ENCODE data around the gene GPR157.
A peak's percentile ranks its signal among the peaks of the same experiment; 100 is the strongest.
"Not testable (repeated sequence)": the region's sequence is repeated elsewhere in the genome, so short reads cannot be mapped to it uniquely, and the experiment has no call there.

Gene GPR157

DNA sequence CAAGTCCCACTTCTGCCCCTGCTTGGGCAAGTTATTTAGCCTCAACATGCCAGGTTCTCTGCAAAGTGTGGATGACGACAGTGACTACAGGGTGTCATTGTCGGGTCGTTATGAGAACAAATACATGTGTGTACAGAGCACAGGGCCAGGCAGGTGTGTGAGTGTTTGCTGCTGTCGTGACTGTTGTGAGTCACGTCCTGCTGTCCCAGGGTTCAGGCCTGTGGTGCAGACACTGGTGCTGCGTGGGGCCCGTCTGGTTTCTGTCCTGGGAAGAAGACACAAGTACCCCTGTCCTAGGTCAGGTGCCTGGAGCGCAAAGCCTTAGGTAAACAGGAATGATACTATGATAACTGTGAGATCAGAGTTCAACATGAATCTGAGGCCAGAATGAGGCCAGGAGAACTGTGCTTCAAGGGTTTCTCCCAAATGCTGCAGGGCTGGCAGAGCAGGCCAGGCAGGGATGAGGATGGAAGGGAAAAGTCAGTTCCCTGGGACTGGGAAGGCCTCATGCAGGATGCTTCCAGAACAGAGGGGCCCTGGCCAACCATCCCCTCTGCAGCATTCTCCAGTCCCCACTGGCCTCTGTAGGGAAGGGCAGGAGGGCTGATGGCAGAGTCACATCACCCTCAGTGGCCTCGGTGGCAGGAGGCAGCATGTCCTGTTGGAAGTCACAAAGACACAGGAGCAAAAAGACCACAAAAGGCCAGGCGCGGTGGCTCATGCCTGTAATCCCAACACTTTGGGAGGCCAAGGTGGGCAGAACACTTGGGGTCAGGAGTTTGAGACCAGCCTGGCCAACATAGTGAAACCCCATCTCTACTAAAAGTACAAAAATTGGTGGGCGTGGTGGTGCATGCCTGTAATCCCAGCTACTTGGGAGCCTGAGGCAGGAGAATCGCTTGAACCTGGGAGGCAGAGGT lies 15.7 kb downstream of the GPR157 start:
- DNase-seq, result no peak

DNA sequence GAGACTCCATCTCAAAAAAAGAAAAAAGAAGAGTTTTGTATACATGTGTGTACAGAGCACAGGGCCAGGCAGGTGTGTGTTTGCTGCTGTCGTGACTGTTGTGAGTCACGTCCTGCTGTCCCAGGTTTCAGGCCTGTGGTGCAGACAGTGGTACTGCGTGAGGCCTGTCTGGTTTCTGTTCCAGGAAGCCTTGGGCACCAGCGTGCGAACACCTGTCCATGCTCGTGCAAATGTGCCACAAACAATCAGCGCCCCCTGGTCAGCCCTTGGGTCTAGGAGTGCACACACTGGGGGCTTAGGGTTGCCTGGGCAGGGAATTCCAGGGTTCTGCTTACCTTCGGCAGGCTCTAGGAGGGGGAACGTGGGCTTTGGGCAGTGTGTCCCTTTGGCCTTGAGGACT lies 16.9 kb downstream of the GPR157 start:
- DNase-seq, result no peak

DNA sequence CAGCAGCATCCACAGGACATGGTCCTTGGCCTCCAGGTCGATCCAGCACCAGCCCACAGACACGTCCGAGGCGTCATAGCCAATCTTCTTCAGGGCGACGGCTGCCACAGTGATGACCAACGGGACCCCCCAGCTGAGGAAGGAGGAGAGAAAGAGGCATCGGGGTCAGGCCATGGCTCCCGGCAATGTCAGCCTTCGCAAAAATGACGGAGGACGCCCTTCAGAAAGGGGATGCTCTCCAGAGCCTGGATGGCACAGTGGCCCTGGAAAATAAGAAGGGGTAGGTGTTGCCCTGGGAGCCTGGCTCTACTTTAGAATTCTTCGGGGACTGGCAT lies 17.6 kb downstream of the GPR157 start:
- no peak for DNase-seq

DNA sequence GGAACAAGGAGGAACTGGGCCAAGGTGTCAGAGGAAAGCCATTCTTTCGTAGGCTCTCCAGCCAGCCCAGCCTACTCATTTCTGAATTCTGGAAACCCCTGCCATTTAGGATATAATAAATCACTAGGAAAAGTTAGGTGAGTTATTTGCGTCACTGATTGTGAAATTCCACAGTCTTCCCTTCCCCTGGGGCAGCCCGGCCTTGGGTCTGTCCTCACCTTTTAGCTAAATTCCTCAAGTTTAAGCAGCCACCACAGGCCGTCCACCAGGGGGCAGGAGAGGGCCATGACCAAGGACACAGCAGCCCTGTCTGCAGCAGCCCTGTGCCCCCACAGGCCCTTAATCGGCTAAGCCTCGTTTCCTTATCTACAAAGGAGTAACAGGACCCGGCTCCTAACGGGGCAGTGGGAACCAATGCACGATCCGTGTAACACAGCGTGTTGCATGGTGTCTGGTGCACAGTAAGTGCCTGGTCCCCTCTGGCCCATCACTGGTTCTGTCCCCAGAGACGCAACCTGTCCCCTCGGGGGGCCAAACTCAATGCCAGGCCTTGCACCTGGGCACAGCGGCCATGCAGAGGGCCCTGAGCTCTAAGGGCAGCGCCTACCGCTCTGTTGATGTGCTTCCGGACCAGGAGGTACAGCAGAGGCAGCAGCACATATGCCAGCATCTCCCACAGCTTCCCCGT lies 18.1 kb downstream of the GPR157 start:
- peak; percentile 78 for DNase-seq

DNA sequence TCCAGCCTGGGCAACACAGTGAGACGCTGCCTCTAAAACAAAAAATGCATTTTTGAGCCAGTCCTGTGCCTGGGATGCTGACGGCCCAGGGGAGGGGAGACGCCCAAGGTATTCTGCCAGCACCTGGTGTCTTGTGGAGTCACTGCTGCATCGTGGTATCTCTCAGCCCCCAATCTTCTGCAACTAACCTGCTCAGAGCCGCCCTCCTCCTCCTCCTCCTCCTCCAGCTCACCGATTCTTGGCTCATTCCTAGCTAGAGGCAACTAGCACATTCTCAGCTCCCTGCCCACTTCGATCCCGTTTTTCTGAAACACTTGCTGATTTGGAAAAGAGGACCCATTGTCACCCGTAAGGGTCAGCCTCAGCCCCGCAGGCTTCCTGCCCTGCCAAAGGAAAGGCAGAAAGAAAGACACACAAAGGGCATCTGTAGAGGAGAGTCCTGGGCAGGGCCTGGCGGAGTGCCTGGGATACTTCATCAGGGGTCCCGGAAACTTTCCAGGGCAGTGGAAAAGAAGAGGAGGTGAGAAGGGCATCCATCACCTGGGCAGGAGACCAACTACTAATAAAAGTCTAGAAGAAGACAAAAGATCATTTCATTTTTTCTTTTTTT lies 20.7 kb downstream of the GPR157 start:
- DNase-seq, result no peak

DNA sequence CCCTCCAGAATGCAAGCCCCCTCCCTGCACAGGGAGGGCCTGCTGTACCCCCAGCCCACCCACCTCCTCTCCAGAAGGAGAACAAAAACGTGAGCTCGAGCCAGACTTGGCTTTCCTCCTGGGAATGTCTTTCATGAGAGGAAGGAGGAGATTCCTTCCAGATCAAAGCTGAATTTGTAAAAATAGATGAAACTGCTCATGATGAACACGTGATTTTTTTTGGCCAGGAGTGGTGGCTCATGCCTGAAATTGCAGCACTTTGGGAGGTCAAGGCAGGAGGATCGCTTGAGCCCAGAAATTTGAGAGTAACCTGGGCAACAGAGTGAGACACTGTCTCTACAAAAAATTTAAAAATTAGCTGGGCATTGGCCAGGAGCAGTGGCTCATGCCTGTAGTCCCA lies 21.8 kb downstream of the GPR157 start:
- DNase-seq, result no peak

DNA sequence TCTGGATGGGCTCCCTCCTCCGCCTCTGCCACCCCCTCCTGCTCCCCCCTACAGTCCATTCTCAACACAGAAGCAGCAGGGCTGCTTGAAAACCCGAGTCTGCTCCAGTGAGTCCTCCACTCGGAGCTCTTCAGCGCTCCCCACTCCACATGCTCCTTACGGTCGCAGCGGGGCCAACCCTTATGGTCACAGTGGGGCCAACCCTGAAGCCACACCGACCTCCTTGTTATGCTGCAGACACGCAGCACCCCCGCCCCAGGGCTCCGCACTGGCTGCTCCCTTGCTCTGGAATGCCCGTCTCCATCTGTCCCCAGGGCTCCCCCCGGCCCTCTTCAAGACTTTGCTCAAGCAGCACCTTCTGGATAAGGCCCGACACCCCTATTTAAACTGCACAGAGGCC lies 22.6 kb downstream of the GPR157 start:
- DNase-seq, result no peak

DNA sequence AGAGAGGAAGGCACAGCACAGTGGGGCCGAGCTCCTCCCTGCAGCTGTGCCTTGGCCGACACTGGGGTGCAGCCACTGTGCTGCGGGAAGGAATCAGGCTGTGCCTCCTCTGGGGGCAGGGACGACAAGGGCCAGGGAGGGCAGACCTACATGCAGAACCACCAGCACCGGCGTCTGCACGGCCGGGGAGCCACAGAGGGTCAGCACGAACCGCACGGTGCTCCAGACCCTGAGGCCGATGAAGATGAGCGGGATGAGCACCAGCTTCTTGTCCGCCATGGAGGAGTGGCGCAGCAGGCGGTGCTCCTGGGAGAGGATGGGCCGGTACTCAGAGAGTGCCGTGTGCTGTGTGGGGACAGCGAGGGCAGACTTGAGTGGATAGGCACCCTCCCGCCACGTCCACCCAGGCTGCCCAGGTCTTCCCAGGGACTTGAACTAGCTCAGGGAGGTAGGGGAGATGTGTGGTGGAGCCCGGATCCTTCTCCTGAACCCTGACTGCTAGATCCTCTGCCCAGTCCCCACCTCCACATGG lies 23.5 kb downstream of the GPR157 start:
- no peak for DNase-seq

DNA sequence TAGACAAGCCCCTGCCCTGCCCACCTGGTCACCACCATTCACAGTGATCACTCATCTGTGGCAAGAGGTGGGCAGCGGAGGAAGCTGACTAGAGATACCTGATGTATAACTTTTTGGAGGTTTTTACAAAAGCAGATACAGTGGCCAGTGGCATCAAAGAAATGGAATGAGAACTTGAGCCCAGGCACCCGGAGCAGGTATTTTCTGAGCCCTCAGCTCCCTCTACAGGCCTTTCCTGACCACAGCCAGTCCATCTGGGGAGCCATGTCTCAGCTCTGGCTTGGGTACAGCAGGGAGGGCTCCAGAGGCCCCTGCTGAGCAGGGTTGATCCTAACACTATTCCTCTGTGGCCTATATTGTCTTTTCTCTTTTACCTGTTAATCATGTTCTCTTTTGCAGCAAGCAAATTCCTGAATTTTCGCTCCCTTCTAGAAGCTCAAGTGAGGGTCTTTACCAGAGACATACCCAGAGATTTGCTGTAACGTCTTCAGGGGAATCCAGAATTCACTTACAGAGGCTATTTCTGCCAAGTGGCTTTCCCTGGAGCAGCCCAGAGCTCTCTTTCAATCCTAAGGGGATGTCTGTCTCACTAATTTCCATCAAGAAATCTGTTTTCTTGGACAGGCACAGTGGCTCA lies 27.3 kb downstream of the GPR157 start:
- peak; percentile 41 for DNase-seq

DNA sequence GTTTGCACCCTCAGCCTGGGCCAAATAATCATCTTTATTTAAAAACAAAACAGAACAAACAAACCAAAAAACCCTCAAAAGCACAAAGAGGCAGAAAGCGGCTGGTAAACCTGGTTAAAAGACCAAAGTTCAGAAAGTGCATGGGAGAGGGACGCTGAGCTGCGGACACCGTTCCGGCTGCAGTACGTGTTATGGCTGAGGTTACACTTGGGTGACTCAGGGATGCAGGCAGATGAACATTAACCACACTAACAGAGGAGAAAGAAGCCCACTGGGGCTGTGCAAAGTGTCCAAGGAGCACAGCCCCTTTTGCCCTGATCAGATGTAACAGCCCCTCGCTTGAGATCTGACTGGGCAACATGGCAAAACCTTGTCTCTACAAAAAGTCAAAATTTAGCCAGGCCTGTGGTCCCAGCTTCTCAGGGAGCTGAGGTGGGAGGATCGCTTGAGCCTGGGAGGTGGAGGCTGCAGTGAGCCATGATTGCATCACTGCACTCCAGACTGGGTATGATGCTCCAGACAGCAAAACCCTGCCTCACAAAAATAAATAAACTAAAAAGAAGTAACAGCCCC lies 28.3 kb downstream of the GPR157 start:
- no peak for DNase-seq

DNA sequence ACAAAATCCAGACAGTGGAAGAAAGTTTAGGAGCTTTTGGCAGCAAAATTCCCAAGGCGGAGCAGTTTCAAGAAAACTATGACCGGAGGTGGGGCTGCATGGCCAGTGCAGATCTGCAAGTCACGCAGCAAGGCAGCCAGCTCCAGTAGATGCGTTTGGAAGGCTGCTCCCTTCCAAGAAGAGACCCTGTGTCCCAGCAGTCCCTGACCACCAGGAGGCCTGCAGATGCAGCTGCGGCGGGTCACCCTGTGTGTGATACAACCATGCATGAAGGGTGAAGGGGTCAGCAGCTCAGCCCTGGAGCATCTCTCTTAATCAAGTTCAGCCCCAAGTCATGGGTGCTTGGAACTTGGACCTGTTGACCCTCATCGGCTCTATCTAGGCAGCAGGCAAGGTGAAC lies 29.3 kb downstream of the GPR157 start:
- no peak for DNase-seq

DNA sequence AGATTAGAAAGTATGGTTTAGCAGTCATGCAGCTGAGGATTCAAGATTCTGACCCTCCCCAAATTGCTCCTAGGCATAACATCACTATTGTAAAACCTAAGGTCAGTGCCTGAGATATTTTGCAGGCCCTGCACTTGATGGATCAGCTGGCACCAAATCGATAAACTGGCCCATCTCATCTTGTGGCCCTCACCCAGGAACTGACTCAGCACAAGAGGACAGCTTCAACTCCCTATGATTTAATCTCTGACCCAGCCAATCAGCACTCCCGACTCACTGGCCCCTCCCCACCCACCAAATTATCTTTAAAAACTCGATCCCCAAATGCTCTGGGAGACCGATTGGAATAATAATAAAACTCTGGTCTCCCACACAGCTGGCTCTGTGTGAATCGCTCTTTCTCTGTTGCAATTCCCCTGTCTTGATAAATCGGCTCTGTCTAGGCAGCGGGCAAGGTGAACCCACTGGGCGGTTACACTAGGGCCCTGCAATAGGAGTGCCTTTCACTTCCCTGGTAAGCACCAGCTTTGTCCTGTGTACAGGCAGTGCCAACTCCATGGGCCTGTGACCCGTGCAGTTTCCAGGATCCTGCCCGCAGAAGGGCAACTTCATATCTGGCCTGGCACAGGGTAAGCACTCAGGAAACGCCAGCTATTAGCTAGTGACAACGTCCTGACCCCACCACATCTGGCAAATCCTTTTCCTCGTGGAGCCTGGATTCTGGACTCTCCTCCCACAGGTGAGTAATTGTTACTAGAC lies 30.8 kb downstream of the GPR157 start:
- no peak for DNase-seq

DNA sequence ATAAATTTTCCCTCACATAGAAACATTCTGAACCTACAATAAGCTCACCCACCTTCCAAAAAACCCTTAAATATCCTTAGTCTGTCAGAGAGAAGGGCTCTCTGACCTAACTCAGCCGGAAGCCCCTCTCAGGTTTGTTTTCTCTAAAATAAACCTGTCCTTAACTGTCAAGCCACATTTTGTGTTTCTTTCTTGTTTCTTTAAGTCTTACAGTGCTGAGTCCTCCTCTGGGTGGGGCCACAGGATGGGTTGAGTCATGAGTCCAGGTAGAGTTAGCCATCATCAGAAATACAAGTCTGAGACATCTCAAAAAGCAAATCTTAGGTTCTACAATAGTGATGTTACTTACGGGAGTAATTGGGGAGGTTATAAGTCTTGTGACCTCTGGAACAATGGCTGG lies 33.1 kb downstream of the GPR157 start:
- DNase-seq, result no peak

DNA sequence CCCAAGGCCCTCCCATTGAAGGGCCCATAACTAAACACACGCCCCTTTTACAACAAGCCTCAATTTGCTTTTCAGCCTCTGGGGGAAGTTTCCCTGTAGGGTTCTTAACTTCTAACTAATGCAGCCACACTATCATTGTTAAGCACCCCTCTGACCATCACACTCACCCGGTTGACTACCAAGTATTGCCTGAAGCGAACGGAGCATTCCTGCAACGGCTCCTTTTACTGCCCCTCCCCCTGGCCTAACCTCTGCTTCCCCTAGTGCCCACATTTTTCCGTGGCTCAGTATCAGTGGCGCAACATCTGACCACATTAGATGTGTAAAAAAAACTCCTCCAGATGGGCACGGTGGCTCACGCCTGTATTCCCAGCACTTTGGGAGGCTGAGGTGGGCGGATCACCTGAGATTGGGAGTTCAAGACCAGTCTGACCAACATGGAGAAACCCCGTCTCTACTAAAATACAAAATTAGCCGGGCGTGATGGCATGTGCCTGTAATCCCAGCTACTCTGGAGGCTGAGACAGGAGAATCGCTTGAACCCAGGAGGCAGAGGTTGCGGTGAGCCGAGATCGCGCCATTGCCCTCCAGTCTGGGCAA lies 34.8 kb downstream of the GPR157 start:
- DNase-seq, result not testable (repeated sequence)

DNA sequence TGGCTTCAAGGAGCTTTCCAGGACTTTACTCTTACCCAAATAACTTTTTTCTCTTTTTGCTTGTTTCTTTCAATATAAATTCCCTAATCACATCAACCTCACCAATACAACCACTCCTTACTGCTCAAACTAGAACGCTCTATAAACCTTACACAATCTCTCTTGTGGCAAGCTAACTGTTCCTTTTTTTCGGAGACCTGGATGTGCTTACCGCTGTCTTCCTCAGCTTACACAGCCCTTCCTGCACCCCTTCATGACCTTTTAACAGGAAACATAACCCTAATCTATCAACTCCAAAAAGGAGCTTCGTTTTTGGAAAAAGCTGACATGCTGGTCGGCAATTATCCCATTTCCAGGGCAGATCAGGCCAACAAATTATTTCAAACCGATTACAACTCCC lies 35.3 kb downstream of the GPR157 start:
- DNase-seq, result no peak

DNA sequence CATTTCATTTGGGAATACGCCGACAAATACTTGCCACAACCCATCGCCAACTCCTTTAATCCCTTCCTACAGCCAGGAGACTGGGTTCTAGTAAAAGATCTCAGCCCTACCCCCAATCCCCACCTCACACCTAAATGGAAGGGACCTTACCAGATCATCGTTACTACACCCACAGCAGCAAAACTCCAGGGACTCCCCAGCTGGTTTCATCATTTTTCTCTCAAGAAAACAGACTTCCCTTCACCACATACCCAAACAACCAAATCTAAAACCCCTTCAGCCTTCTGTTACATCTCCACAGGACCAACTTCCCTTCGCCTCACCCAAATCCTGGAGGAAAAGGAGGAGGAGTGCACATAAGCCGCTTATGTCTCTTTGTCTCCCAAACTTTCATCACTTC lies 35.8 kb downstream of the GPR157 start:
- DNase-seq, result no peak

DNA sequence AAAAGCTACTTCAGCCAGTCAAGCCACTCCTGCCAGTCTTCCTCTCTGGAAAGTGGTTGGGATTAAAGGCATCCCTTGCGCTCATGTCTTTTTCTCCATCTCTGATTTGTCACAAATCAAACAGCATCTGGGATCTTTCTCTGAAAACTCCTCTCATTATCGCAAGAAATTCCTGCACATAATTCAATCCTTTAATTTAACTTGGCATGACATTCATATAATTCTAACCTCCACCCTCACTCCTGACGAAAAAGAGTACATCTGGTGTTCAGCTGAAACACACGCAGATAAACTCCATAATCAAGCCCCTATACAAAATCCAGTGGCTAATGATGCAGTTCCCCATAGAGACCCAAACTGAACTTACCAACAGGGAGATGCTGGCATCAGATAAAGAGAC lies 40.1 kb downstream of the GPR157 start:
- DNase-seq, result no peak

DNA sequence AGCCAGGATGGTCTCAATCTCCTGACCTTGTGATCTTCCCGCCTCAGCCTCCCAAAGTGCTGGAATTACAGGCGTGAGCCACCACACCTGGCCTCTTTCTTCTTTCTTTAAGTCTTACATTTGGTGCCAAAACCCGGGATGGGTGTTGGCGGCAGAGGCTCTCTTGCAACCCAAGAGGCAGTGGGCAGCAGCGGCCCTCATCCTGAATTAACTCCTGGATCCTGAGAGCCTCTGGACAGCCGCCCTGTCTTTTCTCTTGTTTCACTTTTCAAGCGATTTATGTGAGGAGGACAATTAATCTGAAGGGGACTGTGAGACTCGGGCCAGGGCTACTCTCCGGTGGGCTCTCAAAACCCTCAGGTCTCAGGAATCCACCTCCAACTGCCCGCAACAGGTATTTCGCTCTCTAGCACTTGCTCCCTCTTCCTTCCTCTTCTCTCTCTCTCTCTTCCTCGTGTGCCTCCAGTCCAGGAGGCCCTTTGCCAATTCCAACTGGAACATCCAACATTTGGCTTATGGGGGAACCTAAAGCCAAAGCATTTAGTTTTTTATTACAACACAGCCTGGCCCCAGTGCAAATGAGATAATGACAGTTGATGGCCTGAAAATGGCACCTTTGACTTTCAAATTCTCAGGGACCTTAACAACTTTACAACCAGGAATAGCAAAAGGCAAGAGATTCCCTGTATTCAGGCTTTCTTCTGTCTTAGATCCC lies 41.3 kb downstream of the GPR157 start:
- no peak for DNase-seq

DNA sequence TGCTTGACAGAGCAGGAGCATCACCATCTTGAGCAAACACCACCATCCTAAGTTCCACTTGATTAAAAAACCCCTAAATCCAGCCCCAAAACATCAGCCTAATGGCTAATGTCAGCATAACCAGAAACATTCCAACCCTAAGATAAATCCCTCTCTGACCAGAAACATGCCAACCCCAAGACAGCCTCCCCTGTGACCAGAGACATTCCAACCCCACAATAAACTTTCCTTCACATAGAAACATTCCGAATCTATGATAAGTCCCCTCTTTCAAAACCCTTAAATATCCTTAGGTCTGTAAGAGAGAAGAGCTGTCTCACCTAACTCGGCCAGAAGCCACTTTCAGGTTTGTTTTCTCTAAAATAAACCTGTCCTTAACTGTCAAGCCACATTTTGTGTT lies 42.1 kb downstream of the GPR157 start:
- DNase-seq, result no peak

DNA sequence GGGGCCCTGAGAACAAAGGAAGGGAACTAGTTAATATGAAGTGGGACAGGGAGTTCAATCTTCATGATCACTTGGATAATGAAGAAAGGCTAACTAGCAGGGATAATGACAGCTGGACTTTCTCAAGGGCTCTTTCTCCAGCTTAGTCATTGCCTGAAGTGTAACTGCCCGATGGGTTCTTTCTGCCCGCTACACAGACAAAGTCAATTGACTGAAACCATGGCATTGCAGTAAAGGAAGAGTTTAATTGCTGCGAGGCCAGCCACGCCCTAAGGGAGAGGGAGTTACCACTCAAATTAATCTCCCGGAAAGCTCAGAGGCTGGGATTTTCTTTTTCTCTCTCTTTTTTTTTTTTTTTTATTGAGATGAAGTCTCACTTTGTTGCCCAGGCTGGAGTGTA lies 42.9 kb downstream of the GPR157 start:
- no peak for DNase-seq

DNA sequence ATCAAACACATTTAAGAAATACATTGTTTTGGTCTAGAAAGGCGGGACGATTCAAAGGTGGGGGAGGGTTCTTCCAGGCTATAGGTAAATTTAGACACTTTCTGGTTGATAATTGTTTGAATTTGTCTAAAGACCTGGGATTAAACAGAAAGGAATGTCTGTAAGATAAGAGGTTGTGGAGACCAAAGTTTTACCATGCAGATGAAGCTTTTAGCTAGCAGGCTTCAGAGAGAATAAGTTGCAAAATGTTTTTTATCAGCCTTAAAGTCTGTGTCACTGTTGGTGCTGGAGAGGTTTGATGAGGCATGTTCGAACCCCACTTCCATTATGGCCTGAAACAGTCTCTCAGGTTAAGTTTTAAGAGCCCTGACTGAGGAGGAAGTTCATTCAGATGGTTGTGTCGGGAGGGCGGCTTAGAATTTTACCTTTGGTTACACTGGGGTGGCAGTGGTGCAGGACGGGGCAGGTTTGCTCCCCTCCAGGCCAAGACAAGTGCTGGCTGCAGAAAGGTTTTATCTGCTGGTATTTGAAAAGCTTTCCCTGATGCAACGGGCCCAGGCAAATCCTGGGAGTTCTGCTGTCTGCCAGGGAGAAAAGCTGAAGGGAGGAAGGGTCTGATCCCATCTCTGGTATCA lies 43.5 kb downstream of the GPR157 start:
- no peak for DNase-seq
